CD4-positive, alpha-beta T cell (primary cell): Measurements from ENCODE around the gene ZCCHC2. TPM values are rescaled to one million over a fixed set of nuclear protein-coding genes. Genes with fewer than 3 reads are reported as not detected.

Experiments used
- ATAC-seq: fragments of 200-7000 bp; cut with Tn5 transposase; one replicate; pipeline ENCODE4 v1.10.0; 2022; ENCODE audit warnings: mild to moderate bottlenecking; ENCODE audit not compliant: poor library complexity
- CTCF ChIA-PET: fragments of 350-600 bp; sonication (Branson Sonifier 250); formaldehyde crosslinking; loops from one replicate; lab custom pipeline; 2021; ENCODE audit warnings: antibody characterized with exemption, inconsistent platforms; lab: Charles Lee
- POLR2A ChIA-PET: fragments of 350-600 bp; sonication (Branson Sonifier 250); formaldehyde crosslinking; loops from one replicate; lab custom pipeline; 2021; ENCODE audit warnings: antibody characterized with exemption, inconsistent platforms; lab: Charles Lee
- DNase-seq, 14 experiments: peaks; one replicate each; pipeline ENCODE4 v3.0.0-alpha.2; 2013 to 2020; ENCODE audit warnings: mixed read lengths in 2 of 14
- H3K27ac ChIP-seq, 2 donors: one replicate each; pipeline versions ENCODE4 v1.5.1 to v1.7.0; 2013; ENCODE audit warnings: low read length in 2 of 2, low read depth in 1 of 2, mild to moderate bottlenecking in 1 of 2
- H3K27me3 ChIP-seq, 2 experiments: 1 replicate in 1 of 2; 2 replicates in 1 of 2; pipeline versions ENCODE4 v1.6.1 to v1.7.0; 2013; ENCODE audit warnings: low read length in 2 of 2, control low read depth in 1 of 2, mild to moderate bottlenecking in 1 of 2, moderate library complexity in 1 of 2; ENCODE audit not compliant: insufficient read depth in 2 of 2, control insufficient read depth in 1 of 2
- H3K36me3 ChIP-seq: one replicate; pipeline ENCODE4 v1.6.1; 2013; ENCODE audit warnings: low read length, control low read depth; ENCODE audit not compliant: insufficient read depth
- H3K4me1 ChIP-seq: one replicate; pipeline ENCODE4 v1.6.1; 2013; ENCODE audit warnings: low read length, control low read depth; ENCODE audit not compliant: insufficient read depth
- H3K4me3 ChIP-seq: one replicate; pipeline ENCODE4 v1.5.1; 2013; ENCODE audit warnings: mild to moderate bottlenecking, low read length, moderate library complexity
- H3K9me3 ChIP-seq, 2 experiments: 1 replicate in 1 of 2; 2 replicates in 1 of 2; pipeline versions ENCODE4 v1.6.1 to v1.7.0; 2013; ENCODE audit warnings: low read length in 2 of 2, mild to moderate bottlenecking in 2 of 2, control low read depth in 1 of 2, moderate library complexity in 1 of 2; ENCODE audit not compliant: control insufficient read depth in 1 of 2, insufficient read depth in 1 of 2
- H3K27ac Mint-ChIP-seq: one replicate; pipeline ENCODE4 v1.8.0; 2020; ENCODE audit warnings: mixed read lengths
- H3K27me3 Mint-ChIP-seq: one replicate; pipeline ENCODE4 v1.8.0; 2021; ENCODE audit warnings: mixed read lengths
- H3K36me3 Mint-ChIP-seq: one replicate; pipeline ENCODE4 v1.8.0; 2021; ENCODE audit warnings: low read depth, mixed read lengths
- H3K4me1 Mint-ChIP-seq: one replicate; pipeline ENCODE4 v1.8.0; 2021; ENCODE audit warnings: low read depth, mixed read lengths
- H3K4me3 Mint-ChIP-seq: one replicate; pipeline ENCODE4 v1.8.0; 2020; ENCODE audit warnings: mild to moderate bottlenecking, mixed read lengths
- H3K9me3 Mint-ChIP-seq: one replicate; pipeline ENCODE4 v1.8.0; 2020; ENCODE audit warnings: mixed read lengths
- CTCF ChIP-seq: fragments of 200-600 bp; IDR thresholded peaks from one replicate; pipeline ENCODE4 v1.8.0; 2022; ENCODE audit warnings: antibody characterized with exemption, mild to moderate bottlenecking
- intact Hi-C, 2 experiments: fragments of 100-400 bp; cut with DNase I in 1 of 2; cut with micrococcal nuclease in 1 of 2; formaldehyde crosslinking; loops; one replicate each; pipeline versions ENCODE4 v1.15.1 to v1.9.0; 2023 to 2025; cut with DNase I, micrococcal nuclease
- total RNA-seq, 174 experiments: library from RNA in 2 of 174; stranded (reverse) in 2 of 174; gene quantifications; one replicate each; pipeline ENCODE4 v1.2.3 and lab custom pipeline; 2021 to 2026

ZCCHC2 gene
- total RNA-seq, 2 experiments from 2014 or later, result 85.0 to 85.4 TPM

GRCh38 chr18:62521593-62521992, 1.2 kb upstream of the ZCCHC2 start:
- TF ChIP-seq CTCF, result no peak
- Mint-ChIP-seq H3K9me3 (no peaks in the 10 kb centered on the region), H3K4me3 (peak overlapping the region; percentile 98), H3K27ac (peak overlapping the region; percentile 89), H3K27me3 (no peaks in the 10 kb centered on the region), H3K4me1 (peaks cover 37% of the 10 kb centered on the region), H3K36me3 (peaks cover 24% of the 10 kb centered on the region)
- no peaks in the 10 kb centered on the region for H3K36me3 ChIP-seq
- intact Hi-C loops, result loop anchor here (2.0 to 10.0 kb wide), 9 partner anchors 17 to 901 kb away; partner anchors contain the start of genes BCL2 (in 2 of the 2), KDSR (in 1 of the 2), PHLPP1 (in 1 of the 2) and TNFRSF11A (in 1 of the 2)
- H3K27me3 ChIP-seq, result no peaks in the 10 kb centered on the region
- no peak overlapping the region for H3K27ac ChIP-seq
- ChIA-PET CTCF (interaction anchor here (0.8 to 1.6 kb wide), 5 partner anchors 31 to 198 kb away, joined by 3 to 4 read pairs (median 3); no protein-coding TSS in a partner anchor), POLR2A (interaction anchor here (0.6 to 4.9 kb wide), 9 partner anchors 9 to 901 kb away, joined by 3 to 79 read pairs (median 18); partner anchors contain the start of genes PHLPP1 and VPS4B)
- H3K4me1 ChIP-seq, result peaks cover 22% of the 10 kb centered on the region
- H3K9me3 ChIP-seq, result no peaks in the 10 kb centered on the region
- no peak for ATAC-seq
- DNase-seq, result peak in 1 of 14 experiments; percentile 20
- H3K4me3 ChIP-seq, result peak overlapping the region; percentile 92

GRCh38 chr18:62522178-62522503, 684 bp upstream of the ZCCHC2 start:
- Mint-ChIP-seq H3K27ac (peak overlapping the region; percentile 89), H3K4me3 (peak overlapping the region; percentile 98), H3K36me3 (peaks cover 24% of the 10 kb centered on the region), H3K9me3 (no peaks in the 10 kb centered on the region), H3K4me1 (peaks cover 37% of the 10 kb centered on the region), H3K27me3 (no peaks in the 10 kb centered on the region)
- DNase-seq (no peak), ATAC-seq (peak; percentile 0)
- Histone ChIP-seq H3K27ac (peak overlapping the region; percentile 62 to 75), H3K4me3 (peak overlapping the region; percentile 92), H3K36me3 (no peaks in the 10 kb centered on the region), H3K9me3 (no peaks in the 10 kb centered on the region), H3K27me3 (no peaks in the 10 kb centered on the region), H3K4me1 (peaks cover 24% of the 10 kb centered on the region)
- ChIA-PET CTCF (interaction anchor here (0.8 to 2.3 kb wide), 5 partner anchors 30 to 199 kb away, joined by 3 to 5 read pairs (median 4); no protein-coding TSS in a partner anchor), POLR2A (interaction anchor here (0.7 to 4.9 kb wide), 18 partner anchors 10 to 900 kb away, joined by 3 to 79 read pairs (median 6); partner anchors contain the start of genes KDSR, PHLPP1, PIGN and RELCH)
- intact Hi-C loops, result loop anchor here (1.0 to 10.0 kb wide), 10 partner anchors 16 to 900 kb away; partner anchors contain the start of genes BCL2 (in 2 of the 2), PHLPP1 (in 2 of the 2), KDSR (in 1 of the 2) and VPS4B (in 1 of the 2)
- TF ChIP-seq CTCF, result no peak

DNA sequence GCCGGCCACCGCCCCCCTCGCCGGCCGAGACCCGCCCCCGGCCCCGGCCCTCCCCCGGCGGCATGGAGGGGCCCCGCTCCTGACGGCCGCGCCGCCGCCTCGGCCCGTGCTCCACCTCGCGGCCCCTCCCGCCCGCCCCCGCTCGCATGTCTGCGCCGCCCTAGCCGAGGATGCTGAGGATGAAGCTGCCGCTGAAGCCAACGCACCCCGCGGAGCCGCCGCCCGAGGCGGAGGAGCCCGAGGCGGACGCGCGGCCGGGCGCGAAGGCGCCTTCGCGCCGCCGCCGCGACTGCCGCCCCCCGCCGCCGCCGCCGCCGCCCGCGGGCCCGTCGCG, 397 bp downstream of the ZCCHC2 start:
- no peak for DNase-seq
- H3K9me3 Mint-ChIP-seq, result no peaks in the 10 kb centered on the region
- H3K4me3 ChIP-seq, result peak overlapping the region; percentile 92

More for the DNA sequence above, 397 bp downstream of the ZCCHC2 start:
- intact Hi-C loops, result loop anchor here (2.0 to 10.0 kb wide), 9 partner anchors 96 to 899 kb away; partner anchors contain the start of genes BCL2 (in 2 of the 2), PHLPP1 (in 2 of the 2), KDSR (in 1 of the 2) and VPS4B (in 1 of the 2)
- peak; percentile 19 for ATAC-seq
- no peaks in the 10 kb centered on the region for H3K9me3 ChIP-seq
- peak overlapping the region in 1 of 2 donors; percentile 75 for H3K27ac ChIP-seq
- peaks cover 24% of the 10 kb centered on the region for H3K36me3 Mint-ChIP-seq
- no peak for TF ChIP-seq CTCF
- H3K27me3 ChIP-seq, result no peaks in the 10 kb centered on the region
- H3K4me1 Mint-ChIP-seq, result peaks cover 44% of the 10 kb centered on the region
- CTCF ChIA-PET, result interaction anchor here (2.3 kb wide), 1 partner anchor 97 kb away, joined by 5 read pairs; no protein-coding TSS in a partner anchor
- POLR2A ChIA-PET, result interaction anchor here (0.7 to 4.9 kb wide), 22 partner anchors 10 to 899 kb away, joined by 3 to 79 read pairs (median 5); partner anchors contain the start of genes BCL2, KDSR, PHLPP1 and PIGN
- H3K4me1 ChIP-seq, result peaks cover 25% of the 10 kb centered on the region
- H3K27ac Mint-ChIP-seq, result peak overlapping the region; percentile 89
- H3K4me3 Mint-ChIP-seq, result no peak overlapping the region
- H3K27me3 Mint-ChIP-seq, result no peaks in the 10 kb centered on the region
- H3K36me3 ChIP-seq, result no peaks in the 10 kb centered on the region
